ENCODE measurements around the gene NOP56.
"Not testable (repeated sequence)": the region's sequence is repeated elsewhere in the genome, so short reads cannot be mapped to it uniquely, and the experiment has no call there.

The NOP56 gene

DNA sequence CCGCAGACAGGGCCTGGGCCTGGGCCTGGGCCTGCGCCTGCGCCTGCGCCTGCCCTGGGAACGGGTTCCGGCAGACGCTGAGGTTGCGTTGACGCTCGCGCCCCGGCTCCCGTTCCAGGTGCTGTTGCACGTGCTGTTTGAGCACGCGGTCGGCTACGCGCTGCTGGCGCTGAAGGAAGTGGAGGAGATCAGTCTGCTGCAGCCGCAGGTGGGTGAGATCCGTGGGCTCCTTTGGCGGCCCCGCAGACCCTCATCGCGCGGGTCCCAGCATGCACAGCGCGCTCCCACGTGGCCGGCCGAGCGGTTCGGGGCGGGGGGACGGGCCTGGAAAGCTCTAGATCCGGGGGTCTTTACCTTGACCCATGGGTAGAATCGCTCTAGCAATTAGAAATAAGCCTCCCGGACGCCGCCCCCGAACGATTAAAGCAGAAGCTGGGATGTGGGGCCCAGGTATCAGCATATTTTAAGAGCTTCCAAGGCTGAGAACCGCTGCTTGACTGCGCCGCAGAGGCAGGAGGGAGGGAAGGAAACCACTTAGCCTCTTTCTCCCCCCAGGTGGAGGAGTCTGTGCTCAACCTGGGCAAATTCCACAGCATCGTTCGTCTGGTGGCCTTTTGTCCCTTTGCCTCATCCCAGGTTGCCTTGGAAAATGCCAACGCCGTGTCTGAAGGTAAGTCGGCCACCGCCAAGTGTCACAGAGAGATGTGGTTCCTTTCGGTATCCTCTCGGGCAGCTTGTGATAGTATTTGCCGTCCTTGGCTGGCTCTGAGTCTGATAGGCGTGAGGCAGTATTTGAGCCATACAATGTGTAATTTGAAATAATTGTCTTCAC lies 508 bp downstream of the NOP56 start:
- peak; percentile 52 for DNase-seq

DNA sequence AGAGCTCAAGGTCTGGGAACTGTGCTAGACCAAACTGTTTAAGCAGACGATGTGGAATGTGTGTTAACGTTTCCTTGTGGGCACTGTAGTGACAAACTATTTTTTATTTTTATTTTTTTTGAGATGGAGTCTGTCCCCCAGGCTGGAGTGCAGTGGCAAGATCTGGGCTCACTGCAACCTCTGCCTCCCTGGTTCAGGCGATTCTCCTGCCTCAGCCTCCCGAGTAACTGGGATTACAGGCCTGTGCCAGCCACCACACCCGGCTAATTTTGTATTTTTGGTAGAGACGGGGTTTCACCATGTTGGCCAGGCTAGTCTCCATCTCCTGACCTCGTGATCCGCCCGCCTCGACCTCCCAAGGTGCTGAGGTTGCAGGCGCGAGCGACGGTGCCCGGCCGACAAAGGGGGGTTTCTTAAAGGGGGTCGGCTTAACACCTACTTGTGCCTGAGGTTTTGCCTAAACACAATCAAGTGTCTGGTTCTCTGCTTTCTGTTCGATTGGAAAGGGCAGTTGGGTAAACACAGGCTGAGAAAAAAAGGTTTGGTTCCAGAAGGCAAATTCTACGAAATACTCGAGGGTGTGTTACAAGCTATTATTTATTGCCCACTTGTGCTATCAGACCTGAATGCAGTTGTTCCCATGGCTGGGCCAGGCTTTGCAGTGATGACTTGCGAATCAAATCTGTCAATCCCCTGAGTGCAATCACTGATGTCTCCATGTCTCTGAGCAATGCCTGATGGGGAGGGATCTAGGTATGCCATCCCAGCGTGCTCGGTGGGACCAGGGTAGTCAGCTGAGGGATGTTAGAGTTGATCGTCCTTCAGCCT lies 1.3 kb downstream of the NOP56 start:
- no peak for DNase-seq

DNA sequence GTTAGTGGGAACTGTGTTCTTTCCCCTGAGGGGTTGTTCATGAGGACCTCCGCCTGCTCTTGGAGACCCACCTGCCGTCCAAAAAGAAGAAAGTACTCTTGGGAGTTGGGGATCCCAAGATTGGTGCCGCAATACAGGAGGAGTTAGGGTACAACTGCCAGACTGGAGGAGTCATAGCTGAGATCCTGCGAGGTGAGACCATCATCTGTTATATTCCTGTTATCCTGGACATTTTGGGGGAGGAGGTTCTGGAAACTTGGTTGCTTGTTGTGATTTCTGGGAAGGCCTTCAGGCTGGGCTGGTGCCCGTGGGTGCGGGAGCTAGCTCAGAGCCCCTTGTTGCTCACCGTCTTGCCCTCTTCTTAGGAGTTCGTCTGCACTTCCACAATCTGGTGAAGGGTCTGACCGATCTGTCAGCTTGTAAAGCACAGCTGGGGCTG lies 2.0 kb downstream of the NOP56 start:
- no peak for DNase-seq

DNA sequence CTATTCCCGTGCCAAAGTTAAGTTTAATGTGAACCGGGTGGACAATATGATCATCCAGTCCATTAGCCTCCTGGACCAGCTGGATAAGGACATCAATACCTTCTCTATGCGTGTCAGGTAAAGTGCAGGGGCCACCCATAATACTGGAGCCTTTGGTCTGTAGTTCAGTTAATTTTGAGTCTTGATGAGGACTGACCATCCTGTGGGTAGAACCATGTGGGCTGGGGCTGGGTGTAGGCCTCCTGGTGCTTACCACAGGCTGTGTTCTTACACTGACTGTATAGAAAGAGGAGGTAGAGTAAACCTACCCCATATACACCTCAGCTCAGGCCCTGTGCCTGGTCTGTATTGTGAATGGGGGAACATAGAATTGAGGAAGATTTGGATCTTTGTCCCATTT lies 2.4 kb downstream of the NOP56 start:
- no peak for DNase-seq

GRCh38 chr20:2655331-2656116 lies 3.1 kb downstream of the NOP56 start:
- no peak for DNase-seq

- DNase-seq, result no peak
Observed at GRCh38 chr20:2656471-2657117, 4.2 kb downstream of the NOP56 start.

DNA sequence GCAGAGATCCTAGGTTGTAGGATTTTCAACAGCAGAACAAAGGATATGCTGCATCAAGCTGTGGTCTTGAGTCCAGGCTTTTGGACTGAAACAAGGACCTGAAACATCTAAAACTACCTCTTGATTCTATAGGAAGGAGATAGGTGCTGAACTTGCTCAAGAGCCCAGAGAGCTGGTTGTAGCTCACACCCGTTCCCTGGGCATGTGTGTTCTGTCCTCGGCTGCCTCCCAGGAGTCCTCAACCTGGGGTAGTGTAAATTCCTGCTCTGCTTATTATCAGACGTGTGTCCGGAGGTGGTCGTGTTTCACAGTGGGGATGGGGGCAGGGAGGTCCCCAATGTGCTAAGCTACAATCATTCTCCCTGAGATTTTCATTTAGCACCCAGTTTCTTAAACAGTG lies 4.8 kb downstream of the NOP56 start:
- DNase-seq, result no peak

DNA sequence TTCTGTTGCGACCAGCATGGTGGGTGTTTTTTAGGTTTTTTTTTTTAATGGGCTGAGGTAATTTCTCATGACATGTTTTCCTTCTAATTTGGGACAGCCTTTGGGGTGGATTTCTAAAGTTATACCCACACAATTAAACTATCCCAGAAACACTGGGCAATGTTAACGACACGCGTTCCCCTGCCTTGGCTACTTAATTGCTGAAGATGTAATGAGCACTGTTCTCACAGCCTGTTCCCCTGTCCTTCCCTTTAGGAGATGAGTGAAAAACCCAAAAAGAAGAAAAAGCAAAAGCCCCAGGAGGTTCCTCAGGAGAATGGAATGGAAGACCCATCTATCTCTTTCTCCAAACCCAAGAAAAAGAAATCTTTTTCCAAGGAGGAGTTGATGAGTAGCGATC lies 5.2 kb downstream of the NOP56 start:
- DNase-seq, result no peak

DNA sequence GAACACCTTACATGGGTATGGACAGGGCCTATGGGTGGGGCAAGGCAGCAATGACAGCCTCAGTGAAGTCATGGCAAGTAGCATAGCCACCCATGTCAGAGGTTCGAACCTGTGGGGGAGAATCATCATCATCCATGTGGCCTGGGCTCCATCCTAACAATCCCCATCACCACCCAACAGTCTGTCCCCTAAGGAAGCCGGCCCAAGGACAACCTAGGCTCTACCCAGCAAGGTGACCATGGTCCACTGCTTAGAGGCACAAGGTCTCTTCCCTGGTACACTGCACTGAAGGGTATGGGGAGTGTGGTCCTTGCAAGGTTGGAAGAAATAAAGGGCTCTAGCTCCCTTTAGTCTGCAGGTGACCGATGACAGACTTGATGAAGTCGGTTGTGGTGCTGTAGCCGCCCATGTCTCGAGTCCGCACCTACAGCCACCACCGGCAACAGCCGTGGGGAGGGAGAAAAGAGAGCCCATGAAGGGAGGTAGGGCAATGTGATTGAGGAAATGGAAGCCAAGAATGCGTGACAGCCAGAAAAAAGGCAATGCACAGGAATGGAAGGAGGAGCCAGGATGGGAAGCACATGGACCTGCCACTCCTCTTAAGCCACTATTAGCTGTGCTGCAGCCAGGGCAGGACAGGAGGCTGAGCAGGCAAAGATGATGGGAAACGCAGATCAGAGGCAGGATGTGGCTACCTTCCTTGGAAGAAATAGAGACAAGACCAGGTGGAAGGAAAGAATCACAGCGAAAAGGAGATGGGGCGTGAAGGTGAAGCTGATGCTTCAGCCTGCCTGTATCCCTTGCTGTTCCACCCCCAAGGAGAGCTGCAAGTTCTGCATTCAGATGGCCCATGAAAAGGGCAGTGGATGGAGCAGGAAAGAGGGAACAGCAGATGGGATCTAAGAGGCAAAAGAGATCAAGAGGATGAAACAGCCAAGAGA lies 6.3 kb downstream of the NOP56 start:
- DNase-seq, result peak; percentile 39

GRCh38 chr20:2659547-2659946 lies 7.1 kb downstream of the NOP56 start:
- DNase-seq, result no peak

DNA sequence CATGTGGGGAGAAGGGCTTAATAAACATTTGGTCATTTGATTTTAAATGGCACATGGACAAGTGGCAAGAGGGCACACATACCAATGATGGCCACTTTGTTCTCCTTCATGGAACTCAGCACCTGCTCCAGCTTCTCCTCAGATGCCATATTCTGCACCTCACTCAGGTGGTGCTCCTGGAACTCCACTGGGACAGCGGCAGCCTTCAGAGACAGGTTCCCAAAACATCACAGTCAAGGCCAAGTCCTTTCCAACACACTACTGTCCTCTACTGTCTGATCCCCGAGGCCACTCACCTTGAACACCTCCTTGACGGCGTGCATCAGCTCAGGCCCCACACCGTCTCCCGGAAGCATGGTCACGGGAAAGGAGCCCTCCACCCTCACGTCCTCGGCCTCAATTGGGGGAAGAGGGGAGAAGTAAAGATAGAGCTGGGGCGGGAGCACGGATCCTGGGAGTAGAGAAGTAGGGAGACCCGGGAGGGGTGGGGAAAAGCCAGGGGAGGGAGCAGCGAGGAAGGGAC lies 11.0 kb downstream of the NOP56 start:
- DNase-seq, result no peak

DNA sequence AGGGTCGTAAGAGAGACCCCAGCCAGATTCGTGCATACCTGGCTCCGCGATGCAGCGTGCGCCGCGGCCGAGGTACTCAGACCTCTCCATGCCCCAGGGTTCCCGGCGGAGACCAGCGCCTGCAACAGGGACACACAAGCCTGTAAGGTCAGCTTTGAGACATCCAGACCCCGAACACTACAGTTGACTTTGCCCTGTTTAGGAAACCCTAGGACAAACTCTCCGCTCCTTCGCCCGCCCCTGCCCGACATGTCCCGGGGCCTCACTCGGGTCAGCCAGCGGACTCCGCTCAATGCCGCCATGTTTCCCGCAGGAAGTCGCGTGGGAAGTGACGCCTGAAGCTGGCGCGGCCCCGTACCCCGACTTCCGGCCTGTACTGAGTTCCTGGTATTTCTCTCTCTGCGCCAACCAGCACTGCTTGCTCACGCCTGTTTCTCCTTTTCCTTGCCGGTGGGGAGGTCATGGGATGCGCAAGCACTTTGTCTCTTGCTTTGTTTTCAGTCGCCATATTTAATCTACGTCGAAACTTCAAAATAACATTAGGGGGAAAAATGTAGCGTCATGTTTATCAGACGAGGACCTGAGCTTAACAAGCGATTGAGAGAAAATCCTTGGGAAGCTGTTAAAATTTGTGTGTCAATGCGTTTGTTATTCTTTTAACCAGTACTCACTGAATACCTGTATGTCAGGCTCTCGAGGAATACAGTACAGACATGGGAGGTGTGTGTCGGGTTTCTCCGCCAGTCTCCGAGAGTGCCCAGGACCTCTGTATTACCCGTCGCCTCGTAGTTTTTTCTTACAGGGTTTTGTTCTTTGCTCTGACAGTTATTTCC lies 11.7 kb downstream of the NOP56 start, which contains the start of gene IDH3B:
Gene IDH3B (minus strand): TSS at position 330 of the 833 bp plus-strand sequence. CDS start 28 bp downstream, at position 302.
- peak; percentile 99 for DNase-seq

DNA sequence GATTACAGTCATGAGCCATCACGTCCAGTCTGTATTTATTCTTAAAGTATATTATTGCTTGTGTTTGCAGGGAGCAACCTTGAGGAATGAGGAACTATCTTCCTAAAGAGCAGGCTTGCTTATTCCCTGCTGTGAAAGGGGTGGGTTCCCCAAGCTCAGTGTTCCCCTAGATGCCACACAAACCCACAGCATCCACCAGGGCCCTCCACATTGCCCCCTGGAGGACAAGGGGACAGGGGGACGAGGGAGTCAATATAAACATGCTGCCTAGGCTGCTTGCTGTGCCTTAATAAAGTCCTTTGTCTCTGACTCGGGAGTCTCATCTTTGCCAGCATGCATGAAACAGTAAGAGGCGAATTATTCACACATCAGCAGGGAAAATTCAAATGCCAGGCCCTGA lies 19.5 kb downstream of the NOP56 start:
- DNase-seq, result no peak

DNA sequence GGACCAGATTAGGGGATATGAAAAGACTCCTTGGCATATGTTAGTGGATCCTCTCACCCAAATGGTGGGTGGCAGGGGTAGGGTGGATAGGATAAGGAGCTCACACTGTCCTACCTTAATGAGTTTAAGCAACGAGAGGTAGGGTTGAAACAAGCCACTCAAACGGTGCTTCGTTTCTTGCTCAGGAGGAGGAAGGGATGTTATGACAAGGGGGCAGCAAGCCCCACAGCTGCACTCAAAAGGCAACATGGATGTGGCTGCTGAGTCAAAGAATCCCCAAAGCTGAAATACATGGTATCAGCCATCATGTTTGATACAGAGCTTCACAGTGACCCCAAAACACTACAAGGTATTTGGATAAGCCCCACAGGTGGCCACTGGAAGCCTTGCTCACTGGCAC lies 20.0 kb downstream of the NOP56 start:
- no peak for DNase-seq

GRCh38 chr20:2673453-2673852 lies 21.0 kb downstream of the NOP56 start:
- no peak for DNase-seq

- no peak for DNase-seq
Observed at GRCh38 chr20:2680046-2680445, 27.6 kb downstream of the NOP56 start.

GRCh38 chr20:2682040-2682439 lies 29.6 kb downstream of the NOP56 start:
- not testable (repeated sequence) for DNase-seq

GRCh38 chr20:2684817-2685216 lies 32.4 kb downstream of the NOP56 start:
- DNase-seq, result not testable (repeated sequence)

GRCh38 chr20:2687514-2687913 lies 35.1 kb downstream of the NOP56 start:
- no peak for DNase-seq

DNA sequence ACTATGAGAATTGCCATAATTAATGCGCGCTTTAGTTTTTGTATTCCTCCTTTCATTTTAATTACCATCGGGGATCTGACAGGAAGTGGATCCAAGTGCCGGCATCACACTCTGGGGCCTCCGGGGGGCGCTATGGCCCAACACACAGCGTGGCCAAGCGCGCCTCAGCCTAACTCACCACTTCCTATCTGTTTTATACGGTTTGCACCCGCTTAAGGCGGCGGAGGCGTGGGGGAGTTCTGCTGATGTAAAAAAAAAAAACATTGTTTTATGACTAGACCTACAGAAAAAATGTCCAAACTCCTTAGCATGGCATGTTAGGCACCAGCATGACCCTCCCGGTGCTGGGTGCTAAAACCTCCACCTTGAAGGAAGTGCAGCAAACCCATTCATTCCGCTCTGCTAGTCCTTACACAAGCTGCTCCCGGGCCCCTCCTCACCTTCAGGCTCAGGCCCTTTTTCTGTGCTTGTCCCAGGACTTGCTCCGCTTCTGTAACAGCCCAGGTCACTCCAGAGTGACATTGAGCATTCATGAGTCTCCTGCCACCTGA lies 35.7 kb downstream of the NOP56 start:
- DNase-seq, result no peak

All from NCI-H2171 treated with DMSO at 0.1 percent for 48 hours (cell line).